Ureter (tissue), 1 donor: ENCODE measurements around the gene TOP3B. TPM values are rescaled to one million over a fixed set of nuclear protein-coding genes. Genes with fewer than 3 reads are reported as not detected.

Source experiments
- DNase-seq: peaks from one replicate; pipeline ENCODE4 v3.0.0-alpha.2; 2020; ENCODE audit warnings: low spot score
- total RNA-seq: library from RNA; stranded (reverse); gene quantifications from one replicate; pipeline ENCODE4 v1.2.4, GENCODE V29; 2023
- donor health status: DM: yes; HTN: yes; CAD: no.

TOP3B gene
- total RNA-seq, 1 donor from 2014 or later: 29.7 TPM

DNA sequence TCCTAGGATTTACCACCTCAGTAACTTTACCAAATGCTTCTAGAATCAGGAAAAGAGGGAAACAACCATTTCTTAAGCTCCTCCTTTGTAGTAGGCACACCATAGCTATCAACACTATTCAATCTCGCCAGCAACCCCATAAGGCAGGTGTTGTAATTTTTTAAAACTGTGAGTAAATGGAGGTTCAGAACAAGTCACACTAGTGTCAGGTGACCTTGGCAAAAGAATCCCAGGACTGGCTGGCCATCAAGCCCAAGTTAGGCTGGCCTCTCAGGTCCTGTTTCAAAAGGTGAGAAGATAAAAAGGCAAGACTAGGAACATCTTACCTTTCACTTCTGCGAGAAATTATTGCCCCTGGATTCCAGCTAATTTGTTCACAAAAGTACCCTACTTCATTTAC, 713 bp downstream of the TOP3B start:
- DNase-seq: no peak

DNA sequence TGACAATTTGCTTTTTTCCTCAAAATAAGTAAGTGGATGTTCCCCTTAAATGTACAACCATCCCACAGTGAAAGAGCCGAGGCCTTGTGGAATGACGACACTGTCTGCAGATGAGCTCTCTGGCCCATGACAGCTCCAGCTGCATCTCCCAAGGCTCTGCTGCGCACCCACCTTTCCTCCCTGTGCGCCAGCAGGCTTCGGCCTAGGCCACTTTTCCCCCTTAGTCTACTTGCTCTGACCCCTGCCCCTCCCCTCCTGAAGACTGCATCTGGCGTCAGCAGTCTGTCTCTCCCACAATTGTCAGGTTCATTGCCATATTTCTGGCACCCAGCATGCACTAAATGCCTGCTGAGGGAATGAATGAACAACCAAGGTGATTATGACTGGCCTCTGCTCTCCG, 2.0 kb downstream of the TOP3B start:
- no peak for DNase-seq

- DNase-seq: no peak
Observed at GRCh38 chr22:21978564-21979386, 3.8 kb downstream of the TOP3B start.

GRCh38 chr22:21977814-21978213, 4.8 kb downstream of the TOP3B start:
- DNase-seq: no peak

- no peak for DNase-seq
Observed at GRCh38 chr22:21975854-21976345, 6.7 kb downstream of the TOP3B start.

- no peak for DNase-seq
Observed at GRCh38 chr22:21975273-21975672, 7.3 kb downstream of the TOP3B start.

GRCh38 chr22:21974058-21974649, 8.4 kb downstream of the TOP3B start:
- no peak for DNase-seq

GRCh38 chr22:21972806-21973205, 9.8 kb downstream of the TOP3B start:
- DNase-seq: no peak

GRCh38 chr22:21972293-21972779, 10.3 kb downstream of the TOP3B start:
- no peak for DNase-seq

DNA sequence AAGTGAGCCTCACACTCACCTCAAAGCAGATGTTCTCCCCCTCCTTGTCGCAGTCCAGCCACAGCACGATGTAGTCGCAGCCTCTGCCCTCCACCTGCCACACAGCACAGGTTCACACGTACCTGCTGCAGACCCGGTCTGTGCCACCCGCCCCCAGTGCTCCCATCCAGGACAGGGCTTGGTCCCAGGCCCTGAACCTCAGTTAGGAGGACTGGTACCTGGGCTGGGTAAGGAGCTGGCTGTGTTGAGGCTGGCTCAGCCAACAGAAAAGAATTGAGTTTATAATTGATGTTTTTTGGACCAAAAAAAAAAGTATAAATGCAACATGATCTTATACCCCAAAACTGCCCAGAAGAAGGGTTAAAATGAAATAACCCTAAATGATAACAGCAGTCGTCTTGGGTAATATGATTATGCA, 10.7 kb downstream of the TOP3B start:
- no peak for DNase-seq

GRCh38 chr22:21970800-21971617, 11.6 kb downstream of the TOP3B start:
- no peak for DNase-seq

DNA sequence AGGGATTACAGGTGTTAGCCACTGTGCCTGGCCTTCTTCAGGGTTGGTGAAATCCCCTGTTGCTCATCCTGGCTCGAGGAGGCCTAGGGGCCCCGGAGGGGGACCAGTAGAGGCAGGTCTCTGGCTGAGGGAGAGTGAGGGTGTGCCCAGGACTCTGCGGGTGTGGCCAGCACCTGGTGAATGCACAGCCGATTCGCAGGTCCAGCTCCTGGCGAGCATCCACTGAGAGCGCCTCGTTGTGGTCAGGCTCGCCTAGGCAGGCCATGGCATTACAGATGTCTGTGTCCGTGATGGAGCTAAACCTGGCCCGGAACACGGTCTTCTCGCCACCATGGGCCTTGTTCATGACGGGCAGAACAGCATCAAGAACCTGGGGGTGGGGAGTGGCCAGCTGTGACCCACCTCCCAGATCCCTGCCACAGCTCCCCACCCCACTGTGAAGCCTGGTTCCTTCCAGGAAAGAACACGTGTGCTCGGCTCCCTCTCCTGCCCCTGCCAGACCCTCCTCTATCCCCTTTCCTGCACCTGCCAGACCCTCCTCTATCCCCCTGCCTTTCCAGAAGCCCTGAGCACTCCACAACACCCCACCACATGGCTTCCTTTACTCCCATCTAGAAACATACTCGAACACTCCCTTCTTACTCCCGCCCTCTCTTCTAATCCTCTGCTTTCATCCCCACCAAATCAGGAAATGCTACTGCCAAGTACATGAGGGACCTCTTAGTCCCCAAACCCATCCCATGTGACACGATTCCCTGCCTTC, 12.4 kb downstream of the TOP3B start:
- DNase-seq: no peak

DNA sequence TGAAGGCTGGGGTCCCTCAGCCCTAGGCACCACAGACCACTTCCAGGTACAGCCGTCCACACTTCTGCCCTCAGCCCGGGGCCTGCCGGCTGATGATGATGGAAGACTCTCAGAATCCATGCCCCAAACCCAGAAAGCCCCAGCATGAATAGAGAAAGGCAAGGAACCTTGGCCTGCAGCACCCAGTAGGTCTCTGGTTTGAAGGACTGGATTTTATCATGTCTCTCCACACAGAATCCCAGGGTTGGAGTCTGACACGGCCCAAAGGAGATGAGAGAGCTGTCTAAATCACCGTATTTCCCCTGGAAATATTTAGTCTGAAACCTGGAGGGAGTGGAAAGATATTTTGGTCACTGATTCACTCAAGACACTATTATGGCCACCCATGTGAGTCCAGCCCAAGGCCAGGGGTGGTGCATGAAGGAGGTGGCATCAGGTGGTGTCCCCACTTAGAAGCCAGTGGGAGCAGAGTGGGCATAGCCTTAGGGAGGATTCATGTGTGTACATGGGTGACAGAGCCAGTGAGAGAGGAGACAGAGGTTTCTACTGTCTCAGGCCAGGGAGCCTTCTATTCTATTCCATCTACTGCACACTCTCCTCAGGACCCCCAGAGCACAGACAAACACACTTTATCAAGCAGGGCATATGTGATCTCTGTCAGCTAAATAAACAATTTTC, 14.0 kb downstream of the TOP3B start:
- no peak for DNase-seq

GRCh38 chr22:21967693-21968271, 14.8 kb downstream of the TOP3B start:
- no peak for DNase-seq

- DNase-seq: no peak
Observed at GRCh38 chr22:21966643-21967516, 15.7 kb downstream of the TOP3B start.

DNA sequence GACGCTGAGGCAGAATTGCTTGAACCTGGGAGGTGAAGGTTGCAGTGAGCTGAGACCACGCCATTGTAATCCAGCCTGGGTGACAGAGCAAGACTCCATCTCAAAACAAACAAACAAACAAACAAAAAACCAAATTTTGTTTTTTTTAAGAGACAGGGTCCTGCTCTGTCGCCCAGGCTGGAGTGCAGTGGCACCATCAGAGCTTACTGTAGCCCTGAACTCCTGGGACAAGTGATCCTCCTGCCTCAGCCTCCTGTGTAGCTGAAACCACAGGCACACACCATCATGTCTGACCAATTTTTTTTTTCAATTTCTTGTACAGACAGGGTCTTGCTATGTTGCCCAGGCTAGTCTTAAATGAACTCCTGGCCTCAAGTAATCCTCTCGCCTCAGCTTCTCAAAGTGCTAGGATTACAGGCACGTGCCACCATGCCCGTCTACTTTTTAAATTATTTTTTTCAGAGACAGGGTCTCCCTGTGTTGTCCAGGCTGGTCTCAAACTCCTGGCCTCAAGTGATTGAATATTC, 16.8 kb downstream of the TOP3B start:
- no peak for DNase-seq

DNA sequence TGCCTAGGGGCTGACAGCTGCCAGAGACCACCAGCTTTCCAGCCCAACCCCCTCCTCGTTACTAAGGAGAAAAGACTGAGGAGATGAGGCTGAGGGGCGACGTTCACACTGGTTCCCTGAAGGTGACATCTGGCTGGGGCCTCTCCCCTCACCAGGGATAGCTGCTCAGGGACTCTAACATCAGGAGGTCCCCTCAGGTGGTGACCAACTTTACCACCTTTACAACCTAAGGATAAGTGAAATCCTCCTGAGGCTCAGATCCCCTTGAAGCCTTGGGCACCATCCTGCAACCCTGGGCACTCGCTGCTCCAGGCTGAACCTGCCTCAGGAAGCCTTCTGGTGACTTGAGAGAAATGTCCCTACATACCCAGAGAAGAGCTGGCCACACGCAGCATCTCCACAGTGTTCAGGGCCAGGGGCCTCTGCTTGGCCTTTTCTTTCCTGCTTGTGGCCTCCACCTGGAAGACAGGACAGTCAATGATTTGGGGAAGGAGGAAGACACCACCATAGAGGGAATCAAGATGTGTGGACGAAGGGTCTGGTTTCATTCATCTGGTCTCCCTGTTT, 17.6 kb downstream of the TOP3B start:
- no peak for DNase-seq

GRCh38 chr22:21964234-21964633, 18.4 kb downstream of the TOP3B start:
- DNase-seq: no peak

- no peak for DNase-seq
Observed at GRCh38 chr22:21963790-21964211, 18.8 kb downstream of the TOP3B start.
